SU-DHL-6 (cell line): ENCODE results near the gene HMMR.

Experiments
- H2AFZ ChIP-seq: fragments of 200-600 bp; sonication (generic); 2 replicates; pipeline ENCODE4 v1.6.1; 2014; ENCODE audit warnings: low read depth, mild to moderate bottlenecking, moderate library complexity, mixed read lengths, antibody characterized with exemption, low read length; ENCODE audit not compliant: severe bottlenecking
- H3F3A ChIP-seq: fragments of 200-600 bp; shearing (Covaris generic); 2 replicates; pipeline ENCODE4 v1.6.0; 2016; ENCODE audit warnings: antibody characterized with exemption, mild to moderate bottlenecking; ENCODE audit not compliant: insufficient read depth
- H3K27ac ChIP-seq: fragments of 200-600 bp; sonication (generic); 2 replicates; pipeline ENCODE4 v1.5.1; 2016; ENCODE audit warnings: low read depth, mild to moderate bottlenecking, low read length, moderate library complexity, mixed read lengths
- H3K27me3 ChIP-seq: fragments of 200-600 bp; sonication (generic), shearing (Covaris generic); 2 replicates; pipeline ENCODE4 v1.6.0; 2014; ENCODE audit warnings: mild to moderate bottlenecking, low read length
- H3K36me3 ChIP-seq: fragments of 200-600 bp; sonication (generic); 2 replicates; pipeline ENCODE4 v1.6.1; 2014; ENCODE audit warnings: mild to moderate bottlenecking, low read length, mixed read lengths
- H3K4me2 ChIP-seq: fragments of 300-600, 200-600 bp; shearing (Covaris generic), sonication (generic); 2 replicates; pipeline ENCODE4 v1.6.0; 2014; ENCODE audit warnings: low read length, low read depth, mild to moderate bottlenecking; ENCODE audit not compliant: poor library complexity, severe bottlenecking
- H3K4me3 ChIP-seq: fragments of 200-600 bp; sonication (generic); 2 replicates; pipeline ENCODE4 v1.5.1; 2014; ENCODE audit warnings: antibody characterized with exemption, low read length, mild to moderate bottlenecking, mixed read lengths; ENCODE audit not compliant: insufficient read depth, poor library complexity, severe bottlenecking
- H3K79me2 ChIP-seq: fragments of 200-600 bp; sonication (generic); 2 replicates; pipeline ENCODE4 v1.6.1; 2014; ENCODE audit warnings: mild to moderate bottlenecking, low read length, moderate library complexity; ENCODE audit not compliant: insufficient read depth
- H3K9ac ChIP-seq: fragments of 200-600 bp; sonication (generic); 2 replicates; pipeline ENCODE4 v1.7.0; 2014; ENCODE audit warnings: mild to moderate bottlenecking, low read length
- H3K9me2 ChIP-seq: fragments of 200-600 bp; sonication (generic); replicated peaks from 2 replicates; pipeline ENCODE4 v1.6.1; 2014; ENCODE audit warnings: low read length; ENCODE audit not compliant: insufficient read depth
- H3K9me3 ChIP-seq: fragments of 200-600 bp; sonication (generic); 2 replicates; pipeline ENCODE4 v1.6.1; 2014; ENCODE audit warnings: low read length, mixed read lengths; ENCODE audit not compliant: insufficient read depth
- H4K20me1 ChIP-seq: fragments of 200-600 bp; sonication (generic); 2 replicates; pipeline ENCODE4 v1.6.1; 2014; ENCODE audit warnings: low read depth, mild to moderate bottlenecking, antibody characterized with exemption, low read length, moderate library complexity, mixed read lengths
- EZH2phosphoT487 ChIP-seq: fragments of 200-600 bp; sonication (generic), shearing (Covaris generic); conservative IDR thresholded peaks from 2 replicates; pipeline ENCODE4 v1.6.1; 2018; ENCODE audit warnings: mild to moderate bottlenecking, antibody characterized with exemption, low read length, moderate library complexity, mixed read lengths
- TF ChIP-seq, protein P1 (sequence below): fragments of 200-600 bp; sonication (generic); IDR thresholded peaks from one replicate; pipeline ENCODE4 v1.5.1; 2017; ENCODE audit warnings: antibody characterized with exemption, mild to moderate bottlenecking, low read length, moderate library complexity; ENCODE audit not compliant: insufficient read depth, poor library complexity, severe bottlenecking

The HMMR gene

DNA sequence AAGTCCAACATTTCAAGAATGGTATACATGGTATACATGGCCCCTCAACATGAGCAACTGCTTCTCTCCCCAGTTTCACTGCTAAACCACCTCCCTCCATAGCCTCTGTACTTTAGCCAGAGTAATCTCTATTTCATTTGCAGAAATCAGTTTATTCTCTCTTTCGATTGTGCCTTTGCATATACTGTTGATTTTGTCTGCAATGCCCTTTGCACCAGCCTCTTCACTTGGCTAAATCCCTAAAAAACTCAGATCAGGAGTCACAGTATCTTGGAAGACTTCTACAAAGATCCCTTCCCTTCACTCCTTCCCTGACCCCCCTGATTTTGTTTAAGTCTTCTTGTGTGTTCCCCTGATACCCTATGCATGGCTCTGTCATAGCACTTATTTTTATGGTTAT is 27.9 kb upstream of the HMMR start:
- Histone ChIP-seq H3K36me3 (no peaks in the 10 kb centered on the region), H3K4me2 (no peak overlapping the region), H3K9ac (no peak overlapping the region), H4K20me1 (no peaks in the 10 kb centered on the region), H3K9me3 (no peaks in the 10 kb centered on the region), H3K9me2 (no peaks in the 10 kb centered on the region), H3K27me3 (no peaks in the 10 kb centered on the region), H3K27ac (no peak overlapping the region), H2AFZ (no peak overlapping the region), H3F3A (no peaks in the 10 kb centered on the region), H3K4me3 (no peak overlapping the region), H3K79me2 (peaks cover 1% of the 10 kb centered on the region; the same call in 1 of the 2 replicates)
- no peak for TF ChIP-seq EZH2phosphoT487
- TF ChIP-seq, protein P1, sequence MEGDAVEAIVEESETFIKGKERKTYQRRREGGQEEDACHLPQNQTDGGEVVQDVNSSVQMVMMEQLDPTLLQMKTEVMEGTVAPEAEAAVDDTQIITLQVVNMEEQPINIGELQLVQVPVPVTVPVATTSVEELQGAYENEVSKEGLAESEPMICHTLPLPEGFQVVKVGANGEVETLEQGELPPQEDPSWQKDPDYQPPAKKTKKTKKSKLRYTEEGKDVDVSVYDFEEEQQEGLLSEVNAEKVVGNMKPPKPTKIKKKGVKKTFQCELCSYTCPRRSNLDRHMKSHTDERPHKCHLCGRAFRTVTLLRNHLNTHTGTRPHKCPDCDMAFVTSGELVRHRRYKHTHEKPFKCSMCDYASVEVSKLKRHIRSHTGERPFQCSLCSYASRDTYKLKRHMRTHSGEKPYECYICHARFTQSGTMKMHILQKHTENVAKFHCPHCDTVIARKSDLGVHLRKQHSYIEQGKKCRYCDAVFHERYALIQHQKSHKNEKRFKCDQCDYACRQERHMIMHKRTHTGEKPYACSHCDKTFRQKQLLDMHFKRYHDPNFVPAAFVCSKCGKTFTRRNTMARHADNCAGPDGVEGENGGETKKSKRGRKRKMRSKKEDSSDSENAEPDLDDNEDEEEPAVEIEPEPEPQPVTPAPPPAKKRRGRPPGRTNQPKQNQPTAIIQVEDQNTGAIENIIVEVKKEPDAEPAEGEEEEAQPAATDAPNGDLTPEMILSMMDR: no peak

DNA sequence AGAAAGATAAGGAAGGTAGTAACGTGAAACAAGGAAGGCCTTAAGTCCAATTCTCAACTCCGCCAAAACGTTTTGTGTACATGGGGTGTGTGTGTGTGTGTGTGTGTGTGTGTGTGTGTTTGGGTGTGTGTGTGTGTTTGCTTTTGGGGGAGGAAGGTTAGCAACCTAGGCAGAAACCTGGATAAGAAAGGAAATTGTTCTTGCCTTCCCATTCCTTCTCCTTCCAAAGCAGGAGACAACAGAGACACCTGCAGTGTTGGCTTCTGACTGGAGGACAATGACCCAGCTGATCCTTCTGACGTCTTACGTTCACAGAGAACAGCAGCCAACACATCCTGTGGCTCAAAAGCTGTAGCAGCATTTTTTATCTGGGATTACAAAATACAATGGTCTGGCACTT is 27.2 kb upstream of the HMMR start:
- H3K4me3 ChIP-seq: no peak overlapping the region
- H2AFZ ChIP-seq: no peak overlapping the region
- H4K20me1 ChIP-seq: no peaks in the 10 kb centered on the region
- H3K9me2 ChIP-seq: no peaks in the 10 kb centered on the region
- H3K79me2 ChIP-seq: peaks cover 8% of the 10 kb centered on the region
- H3F3A ChIP-seq: no peaks in the 10 kb centered on the region
- no peaks in the 10 kb centered on the region for H3K36me3 ChIP-seq
- TF ChIP-seq, protein P1: no peak
- no peak for TF ChIP-seq EZH2phosphoT487
- H3K27me3 ChIP-seq: no peaks in the 10 kb centered on the region
- H3K9me3 ChIP-seq: no peaks in the 10 kb centered on the region
- H3K9ac ChIP-seq: no peak overlapping the region
- H3K4me2 ChIP-seq: no peak overlapping the region
- no peak overlapping the region for H3K27ac ChIP-seq

GRCh38 chr5:163434401-163434866 is 26.0 kb upstream of the HMMR start:
- no peaks in the 10 kb centered on the region for H3K27me3 ChIP-seq
- no peak overlapping the region for H3K9ac ChIP-seq
- H4K20me1 ChIP-seq: no peaks in the 10 kb centered on the region; the same call in 1 of the 2 replicates
- H3K79me2 ChIP-seq: peaks cover 20% of the 10 kb centered on the region
- no peak overlapping the region for H3K4me3 ChIP-seq
- H2AFZ ChIP-seq: no peak overlapping the region
- no peaks in the 10 kb centered on the region for H3K9me3 ChIP-seq
- H3K27ac ChIP-seq: no peak overlapping the region
- TF ChIP-seq, protein P1: no peak
- TF ChIP-seq EZH2phosphoT487: no peak
- no peak overlapping the region for H3K4me2 ChIP-seq
- no peaks in the 10 kb centered on the region for H3K9me2 ChIP-seq
- H3K36me3 ChIP-seq: peaks cover 4% of the 10 kb centered on the region; the same call in 1 of the 2 replicates
- H3F3A ChIP-seq: peaks cover 1% of the 10 kb centered on the region; the same call in 1 of the 2 replicates
